Aorta (tissue), 5 donors: ENCODE data around the gene ZBTB1. TPM values are rescaled to one million over a fixed set of nuclear protein-coding genes. Genes with fewer than 3 reads are reported as not detected.
A peak's percentile ranks its signal among the peaks of the same experiment; 100 is the strongest.

Experiments
- ATAC-seq: fragments of 200-7000 bp; cut with Tn5 transposase; one replicate; pipeline ENCODE4 v1.9.1; 2022; ENCODE audit warnings: moderate library complexity; ENCODE audit not compliant: low FRiP score
- DNase-seq, 2 donors: peaks; one replicate each; pipeline ENCODE4 v3.0.0-alpha.2; 2020
- H3K27ac ChIP-seq, 2 donors: one replicate each; pipeline ENCODE4 v1.5.1; 2013; ENCODE audit warnings: low read length in 2 of 2, mild to moderate bottlenecking in 2 of 2, moderate library complexity in 2 of 2, control low read depth in 1 of 2, inconsistent platforms in 1 of 2, low read depth in 1 of 2
- H3K27me3 ChIP-seq, 2 donors: one replicate each; pipeline ENCODE4 v1.6.1; 2013; ENCODE audit warnings: control low read depth in 1 of 2, low read length in 1 of 2, mild to moderate bottlenecking in 1 of 2, moderate library complexity in 1 of 2; ENCODE audit not compliant: insufficient read depth in 2 of 2, control insufficient read depth in 1 of 2
- H3K36me3 ChIP-seq, 2 donors: one replicate each; pipeline ENCODE4 v1.6.1; 2013; ENCODE audit warnings: control low read depth in 1 of 2, low read length in 1 of 2, mild to moderate bottlenecking in 1 of 2; ENCODE audit not compliant: insufficient read depth in 2 of 2, control insufficient read depth in 1 of 2
- H3K4me1 ChIP-seq, 2 donors: one replicate each; pipeline ENCODE4 v1.6.1; 2013; ENCODE audit warnings: low read length in 2 of 2, control low read depth in 1 of 2, mild to moderate bottlenecking in 1 of 2, moderate library complexity in 1 of 2; ENCODE audit not compliant: insufficient read depth in 2 of 2, control insufficient read depth in 1 of 2
- H3K4me3 ChIP-seq, 2 donors: one replicate each; pipeline ENCODE4 v1.5.1; 2013; ENCODE audit warnings: low read length in 2 of 2, control low read depth in 1 of 2, mild to moderate bottlenecking in 1 of 2
- H3K9me3 ChIP-seq: one replicate; pipeline ENCODE4 v1.6.1; 2013; ENCODE audit warnings: mild to moderate bottlenecking, low read length; ENCODE audit not compliant: control insufficient read depth
- WGBS, 2 donors: extraction: QIAGEN DNeasy Blood & Tissue Kit; methylation state at CpG; one replicate each; pipeline ENCODE4 v1.1.7; 2013; 5-methylcytosine and 5-hydroxymethylcytosine counted together
- intact Hi-C, 2 donors: fragments of 100-400 bp; cut with DNase I; formaldehyde crosslinking; loops; one replicate each; pipeline versions ENCODE4 v1.14.2 to v1.15.0; 2022
- long read RNA-seq, 2 donors: library from polyadenylated mRNA; unstranded; transcript quantifications; one replicate each; pipeline ENCODE4 v2.0.0, GENCODE V29; 2020 to 2021
- polyA plus RNA-seq, 2 donors: library from polyadenylated mRNA; stranded (reverse); fragments of 200-250 nt; gene quantifications; one replicate each; pipeline ENCODE4 v1.2.3, GENCODE V29; 2013
- total RNA-seq, 2 donors: library from RNA; stranded (reverse); fragmentation: NEBNext Ultra II Directional; extraction: Animal tissue kit (Norgen Biotek cat#: 25700); gene quantifications; one replicate each; pipeline ENCODE4 v1.2.1, GENCODE V29; 2021
- donor health status: healthy with polysubstance abuse.
- donor health status: Bipolar disorder and iron deficiency.
- donor health status: DM: no; HTN: no; CAD: no.
- donor health status: DM: no; HTN: no; CAD: no.
- donor health status: DM: yes; HTN: yes; CAD: no.

The ZBTB1 gene
- total RNA-seq (10 to 100 TPM; 33.8 to 63.8 TPM), polyA plus RNA-seq (10 to 100 TPM; 14.0 to 20.9 TPM)
- long read RNA-seq, donor 1, partial matches to known transcripts = 8 of 15 reads
- long read RNA-seq, donor 1, other reads (novel, unspliced or antisense) = 6 of 15 reads
- long read RNA-seq, donor 2, full-length matches to known transcripts = 1 of 20 reads
- long read RNA-seq, donor 2, partial matches to known transcripts = 12 of 20 reads
- long read RNA-seq, donor 2, other reads (novel, unspliced or antisense) = 7 of 20 reads

DNA sequence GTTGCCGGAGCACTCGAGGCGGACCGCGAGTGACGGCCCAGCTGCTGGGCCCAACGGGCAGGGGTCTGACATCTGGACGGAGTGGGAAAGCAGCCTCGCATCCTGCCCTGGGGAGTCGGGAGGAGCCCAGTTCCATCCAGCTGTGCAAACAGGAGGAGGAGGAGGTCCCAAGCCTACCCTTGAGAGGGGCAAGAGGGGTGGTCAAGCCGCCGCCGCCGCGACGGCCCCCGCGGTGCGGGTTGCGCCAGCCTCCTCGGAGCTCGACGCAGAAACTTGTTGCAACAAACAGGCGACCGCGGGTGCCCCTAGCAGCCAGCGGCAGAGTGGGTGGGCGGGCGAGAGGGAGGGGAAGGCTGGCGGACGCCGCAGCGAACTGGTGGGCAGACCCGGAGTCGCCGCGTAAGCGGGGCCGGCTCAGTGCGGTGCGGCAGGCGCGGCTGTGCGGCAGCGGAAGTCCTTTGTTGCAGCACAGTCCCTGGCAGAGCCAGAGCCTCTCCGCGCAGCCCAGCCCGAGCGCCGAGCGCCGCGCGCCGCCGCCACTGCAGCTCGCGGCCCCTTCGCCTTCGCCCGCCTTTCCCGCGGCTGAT lies at the start of gene ZBTB1:
Gene ZBTB1, plus strand, starts transcription at position 461 of the 587 bp plus-strand sequence. CDS start 16,735 bp downstream, outside the sequence.
- ATAC-seq (peak; percentile 84), DNase-seq (peak; percentile 92 to 95)
- H3K9me3 ChIP-seq = no peaks in the 10 kb centered on the region
- no peaks in the 10 kb centered on the region for H3K4me1 ChIP-seq
- no peaks in the 10 kb centered on the region for H3K27me3 ChIP-seq
- peak within 1 kb of the TSS; percentile 74 to 88 for H3K4me3 ChIP-seq
- WGBS, 2 donors = 0% methylated on average over 46 to 63 of the region's 63 CpGs
- H3K27ac ChIP-seq = peak within 1 kb of the TSS; percentile 58 to 94
- intact Hi-C loops = loop anchor here in 1 of 2 donors (2.0 to 5.0 kb wide), 2 partner anchors 36 to 117 kb away; partner anchors contain the start of genes HSPA2 and MTHFD1
- H3K36me3 ChIP-seq = no peaks in the 10 kb centered on the region

GRCh38 chr14:64459405-64460136 lies 45.0 kb upstream of the ZBTB1 start:
- peaks cover 0 to 5% of the 10 kb centered on the region in 2 donors for H3K36me3 ChIP-seq
- no peaks in the 10 kb centered on the region for H3K4me1 ChIP-seq
- intact Hi-C loops = no loop called here
- DNase-seq = no peak
- 78 to 80% methylated on average over 4 of the region's 4 CpGs for WGBS, 2 donors
- no peak overlapping the region for H3K27ac ChIP-seq
- H3K4me3 ChIP-seq = no peak overlapping the region
- no peaks in the 10 kb centered on the region for H3K27me3 ChIP-seq
- no peak for ATAC-seq
- no peaks in the 10 kb centered on the region for H3K9me3 ChIP-seq

GRCh38 chr14:64461221-64461620 lies 43.3 kb upstream of the ZBTB1 start:
- no peaks in the 10 kb centered on the region for H3K9me3 ChIP-seq
- H3K4me1 ChIP-seq = no peaks in the 10 kb centered on the region
- WGBS, 2 donors = 90 to 91% methylated on average over 3 of the region's 3 CpGs
- intact Hi-C loops = no loop called here
- no peaks in the 10 kb centered on the region for H3K27me3 ChIP-seq
- ATAC-seq = no peak
- no peak overlapping the region for H3K4me3 ChIP-seq
- no peaks in the 10 kb centered on the region for H3K36me3 ChIP-seq
- no peak for DNase-seq
- H3K27ac ChIP-seq = no peak overlapping the region

DNA sequence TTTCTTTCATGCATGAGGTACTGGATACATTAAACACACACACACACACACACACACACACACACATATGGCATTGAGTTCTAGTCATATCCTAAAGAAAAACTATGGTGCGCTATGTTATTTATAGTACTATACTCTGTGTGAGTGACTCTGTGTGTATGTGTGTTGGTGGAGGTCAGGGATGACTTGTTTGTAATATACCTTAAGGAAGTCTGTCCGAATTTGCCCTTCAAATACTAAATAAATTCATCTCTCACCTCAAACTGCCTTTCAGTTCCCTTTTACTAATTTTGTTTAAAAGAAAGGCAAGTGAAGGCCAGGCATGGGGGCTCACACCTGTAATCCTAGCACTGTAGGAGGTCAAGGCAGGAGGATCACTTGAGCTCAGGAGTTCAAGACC lies 41.4 kb upstream of the ZBTB1 start:
- DNase-seq (no peak), ATAC-seq (no peak)
- intact Hi-C loops = no loop called here
- H3K36me3 ChIP-seq = no peaks in the 10 kb centered on the region
- no peak overlapping the region for H3K27ac ChIP-seq
- WGBS, 2 donors = 92 to 93% methylated on average over 2 of the region's 2 CpGs
- H3K9me3 ChIP-seq = no peaks in the 10 kb centered on the region
- no peaks in the 10 kb centered on the region for H3K27me3 ChIP-seq
- H3K4me1 ChIP-seq = no peaks in the 10 kb centered on the region
- no peak overlapping the region for H3K4me3 ChIP-seq

DNA sequence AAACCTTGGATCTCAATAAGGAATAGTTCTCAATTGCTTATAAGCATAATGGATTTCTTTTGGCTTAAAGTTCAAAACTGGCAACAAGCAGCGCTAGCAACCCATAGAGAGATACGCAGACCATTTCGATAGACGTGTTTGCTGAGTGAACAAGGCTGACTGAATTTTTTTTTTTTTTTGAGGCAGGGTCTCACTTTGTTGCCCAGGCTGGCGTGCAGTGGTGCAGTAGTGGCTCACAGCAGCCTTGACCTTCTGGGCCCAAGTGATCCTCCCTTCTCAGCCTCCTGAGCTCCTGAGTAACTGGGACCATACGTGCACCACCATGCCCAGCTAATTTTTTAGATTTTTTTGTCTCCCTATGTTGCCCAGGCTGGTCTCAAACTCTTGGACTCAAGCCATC lies 40.7 kb upstream of the ZBTB1 start:
- 87 to 89% methylated on average over 6 of the region's 6 CpGs for WGBS, 2 donors
- H3K27ac ChIP-seq = no peak overlapping the region
- H3K27me3 ChIP-seq = no peaks in the 10 kb centered on the region
- H3K36me3 ChIP-seq = no peaks in the 10 kb centered on the region
- no peaks in the 10 kb centered on the region for H3K9me3 ChIP-seq
- H3K4me3 ChIP-seq = no peak overlapping the region
- no peak for ATAC-seq
- no peak for DNase-seq
- intact Hi-C loops = no loop called here
- H3K4me1 ChIP-seq = peaks cover 0 to 1% of the 10 kb centered on the region in 2 donors

DNA sequence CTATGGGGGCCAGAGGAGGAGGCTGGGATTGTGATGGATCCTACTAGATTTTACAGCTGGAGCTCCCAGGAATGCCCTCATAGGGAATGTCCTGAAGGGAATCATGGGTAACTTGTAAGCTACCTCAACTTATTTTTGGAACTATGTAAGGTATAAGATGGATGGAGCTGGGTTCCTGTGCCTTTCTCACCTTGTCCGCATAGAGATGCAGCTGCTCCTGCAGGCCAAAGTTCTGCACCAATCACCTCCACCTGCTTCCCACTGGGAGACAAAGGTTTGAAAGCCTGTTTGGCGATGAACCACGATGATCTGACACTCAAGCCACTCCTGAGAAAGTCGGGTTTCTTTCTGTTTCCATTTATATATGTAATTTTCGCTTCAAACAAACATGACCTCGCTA lies 39.9 kb upstream of the ZBTB1 start:
- Histone ChIP-seq H3K4me3 (peak overlapping the region; percentile 93 to 96), H3K9me3 (no peaks in the 10 kb centered on the region), H3K36me3 (no peaks in the 10 kb centered on the region), H3K27ac (peak overlapping the region; percentile 38 to 78), H3K4me1 (peaks cover 0 to 1% of the 10 kb centered on the region in 2 donors), H3K27me3 (no peaks in the 10 kb centered on the region)
- no peak for DNase-seq
- ATAC-seq = no peak
- 8 to 12% methylated on average over 6 of the region's 6 CpGs for WGBS, 2 donors
- intact Hi-C loops = no loop called here

- no peaks in the 10 kb centered on the region for H3K27me3 ChIP-seq
- ATAC-seq (peak; percentile 79), DNase-seq (peak; percentile 55 to 87)
- no peaks in the 10 kb centered on the region for H3K9me3 ChIP-seq
- peak within 1 kb of the TSS; percentile 93 to 96 for H3K4me3 ChIP-seq
- 1% methylated on average over 45 to 74 of the region's 74 CpGs for WGBS, 2 donors
- H3K36me3 ChIP-seq = no peaks in the 10 kb centered on the region
- H3K27ac ChIP-seq = peak within 1 kb of the TSS; percentile 67 to 78
- intact Hi-C loops = no loop called here
- peaks cover 0 to 1% of the 10 kb centered on the region in 2 donors for H3K4me1 ChIP-seq
Measured at GRCh38 chr14:64465191-64465822, 39.3 kb upstream of the ZBTB1 start, which contains the start of gene AKAP5. AKAP5 (plus strand) TSS chr14:64465499; CDS start chr14:64468395, 2,896 bp downstream.

- H3K4me1 ChIP-seq = peaks cover 0 to 1% of the 10 kb centered on the region in 2 donors
- 5% methylated on average over 15 of the region's 15 CpGs for WGBS, 2 donors
- peak overlapping the region; percentile 93 to 96 for H3K4me3 ChIP-seq
- no peaks in the 10 kb centered on the region for H3K27me3 ChIP-seq
- peak overlapping the region; percentile 67 to 78 for H3K27ac ChIP-seq
- ATAC-seq (peak; percentile 33), DNase-seq (no peak)
- no peaks in the 10 kb centered on the region for H3K9me3 ChIP-seq
- intact Hi-C loops = loop anchor here in 1 of 2 donors (2.0 kb wide), 1 partner anchor 127 kb away; no protein-coding TSS in a partner anchor
- H3K36me3 ChIP-seq = no peaks in the 10 kb centered on the region
Measured at GRCh38 chr14:64465831-64466554, 38.6 kb upstream of the ZBTB1 start.
